Thyroid gland (tissue), 4 donors: Measurements from ENCODE around the gene MYO1A. TPM values are rescaled to one million over a fixed set of nuclear protein-coding genes. Genes with fewer than 3 reads are reported as not detected.

Experiments used
- DNase-seq, 2 donors: peaks; one replicate each; pipeline ENCODE4 v3.0.0-alpha.2; 2019
- H3K27ac ChIP-seq, 3 donors: fragments of 200-600 bp; sonication (generic); 1 replicate in 2 of 3; 2 replicates in 1 of 3; pipeline ENCODE4 v1.5.1; 2016 to 2019; ENCODE audit warnings: mild to moderate bottlenecking in 1 of 3, moderate library complexity in 1 of 3
- H3K27me3 ChIP-seq: fragments of 200-600 bp; sonication (generic); one replicate; pipeline ENCODE4 v1.5.1; 2019
- H3K36me3 ChIP-seq, 2 donors: fragments of 200-600 bp; sonication (generic); one replicate each; pipeline ENCODE4 v1.5.1; 2016 to 2019
- H3K4me1 ChIP-seq, 2 donors: fragments of 200-600 bp; sonication (generic); one replicate each; pipeline ENCODE4 v1.5.1; 2017 to 2019
- H3K4me3 ChIP-seq, 3 donors: fragments of 200-600 bp; sonication (generic); replicated peaks in 1 of 3; 1 replicate in 2 of 3; 2 replicates in 1 of 3; pipeline ENCODE4 v1.5.1; 2016; ENCODE audit warnings: mild to moderate bottlenecking in 1 of 3
- H3K9me3 ChIP-seq: fragments of 200-600 bp; sonication (generic); one replicate; pipeline ENCODE4 v1.5.1; 2017
- POLR2A ChIP-seq, 2 donors: fragments of 450-650 bp; IDR thresholded peaks; one replicate each; pipeline ENCODE4 v1.6.1; 2017; ENCODE audit warnings: antibody characterized with exemption in 2 of 2, mild to moderate bottlenecking in 2 of 2, moderate library complexity in 1 of 2
- WGBS, 2 donors: methylation state at CpG; one replicate each; pipeline ENCODE4 v1.1.5; 2017; 5-methylcytosine and 5-hydroxymethylcytosine counted together
- intact Hi-C: fragments of 100-400 bp; cut with DNase I; formaldehyde crosslinking; loops from one replicate; pipeline ENCODE4 v1.15.1; 2023
- total RNA-seq, 4 donors: library from RNA; depleted of rRNA; stranded (reverse); fragments of >200 nt; gene quantifications; one replicate each; pipeline ENCODE4 v1.2.3, GENCODE V29; 2016
- TF ChIP-seq, protein P1 (sequence below), 6 experiments: fragments of 200-600 bp in 3 of 6; fragments of 450-650 bp in 3 of 6; sonication (generic) in 3 of 6; IDR thresholded peaks; one replicate each; pipeline ENCODE4 v1.5.1; 2016 to 2019; ENCODE audit warnings: antibody characterized with exemption in 6 of 6, mild to moderate bottlenecking in 2 of 6, inconsistent platforms in 1 of 6, moderate library complexity in 1 of 6

Gene MYO1A
- total RNA-seq, 4 donors from 2014 or later: not detected

DNA sequence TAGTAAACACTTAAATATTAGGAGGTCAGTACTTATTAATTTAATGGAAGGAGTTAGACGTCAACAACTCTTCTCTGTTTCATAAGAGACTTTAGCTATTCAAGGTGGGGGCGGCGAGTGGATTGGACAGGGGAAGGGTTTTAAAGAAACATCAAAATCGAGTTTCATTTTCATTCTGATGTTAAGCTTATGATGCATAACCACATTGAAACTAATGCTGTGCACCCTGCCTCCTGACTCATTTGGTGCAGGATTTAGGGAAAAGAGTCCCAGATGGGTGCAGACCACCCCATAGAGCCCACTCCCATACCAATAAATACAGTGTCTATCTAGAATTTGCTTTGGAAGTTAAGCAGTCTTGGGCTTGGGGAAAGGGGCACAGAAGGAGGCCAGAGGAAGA, 50.9 kb downstream of the MYO1A start:
- DNase-seq: no peak
- no peak overlapping the region for H3K27ac ChIP-seq
- H3K4me1 ChIP-seq: no peaks in the 10 kb centered on the region
- no peaks in the 10 kb centered on the region for H3K27me3 ChIP-seq
- intact Hi-C loops: no loop called here
- H3K9me3 ChIP-seq: no peaks in the 10 kb centered on the region
- 68 to 81% methylated on average over 4 of the region's 4 CpGs for WGBS, 2 donors
- H3K4me3 ChIP-seq: no peak overlapping the region
- TF ChIP-seq POLR2A (IDR thresholded peaks at IDR 0.05): no peak
- TF ChIP-seq, protein P1, sequence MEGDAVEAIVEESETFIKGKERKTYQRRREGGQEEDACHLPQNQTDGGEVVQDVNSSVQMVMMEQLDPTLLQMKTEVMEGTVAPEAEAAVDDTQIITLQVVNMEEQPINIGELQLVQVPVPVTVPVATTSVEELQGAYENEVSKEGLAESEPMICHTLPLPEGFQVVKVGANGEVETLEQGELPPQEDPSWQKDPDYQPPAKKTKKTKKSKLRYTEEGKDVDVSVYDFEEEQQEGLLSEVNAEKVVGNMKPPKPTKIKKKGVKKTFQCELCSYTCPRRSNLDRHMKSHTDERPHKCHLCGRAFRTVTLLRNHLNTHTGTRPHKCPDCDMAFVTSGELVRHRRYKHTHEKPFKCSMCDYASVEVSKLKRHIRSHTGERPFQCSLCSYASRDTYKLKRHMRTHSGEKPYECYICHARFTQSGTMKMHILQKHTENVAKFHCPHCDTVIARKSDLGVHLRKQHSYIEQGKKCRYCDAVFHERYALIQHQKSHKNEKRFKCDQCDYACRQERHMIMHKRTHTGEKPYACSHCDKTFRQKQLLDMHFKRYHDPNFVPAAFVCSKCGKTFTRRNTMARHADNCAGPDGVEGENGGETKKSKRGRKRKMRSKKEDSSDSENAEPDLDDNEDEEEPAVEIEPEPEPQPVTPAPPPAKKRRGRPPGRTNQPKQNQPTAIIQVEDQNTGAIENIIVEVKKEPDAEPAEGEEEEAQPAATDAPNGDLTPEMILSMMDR (IDR thresholded peaks at IDR 0.05): no peak
- H3K36me3 ChIP-seq: peaks cover 13 to 17% of the 10 kb centered on the region in 2 donors

DNA sequence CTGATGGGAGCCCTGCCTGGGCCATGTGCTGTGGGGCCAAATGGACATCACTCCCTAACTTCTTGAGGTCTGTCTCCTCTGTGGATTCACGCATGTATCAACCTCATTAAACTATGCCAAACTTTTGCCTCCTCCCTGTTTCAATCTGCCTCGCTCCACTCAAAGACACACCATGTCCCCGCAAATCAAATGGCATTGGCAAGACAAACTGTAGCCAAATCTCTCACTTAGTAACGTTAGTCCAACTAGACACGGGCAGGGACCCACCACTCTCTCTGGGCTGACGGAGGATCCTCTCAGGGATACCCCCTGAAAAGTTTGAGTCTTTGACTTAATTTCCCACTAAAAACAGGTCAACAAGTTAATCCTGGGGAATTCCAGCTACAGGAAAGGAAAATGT, 51.6 kb downstream of the MYO1A start:
- TF ChIP-seq POLR2A (IDR thresholded peaks at IDR 0.05): no peak
- TF ChIP-seq, protein P1 (IDR thresholded peaks at IDR 0.05): no peak
- Histone ChIP-seq H3K27me3 (no peaks in the 10 kb centered on the region), H3K4me1 (no peaks in the 10 kb centered on the region), H3K9me3 (no peaks in the 10 kb centered on the region), H3K4me3 (no peak overlapping the region), H3K27ac (no peak overlapping the region), H3K36me3 (peaks cover 8 to 11% of the 10 kb centered on the region in 2 donors)
- DNase-seq: no peak
- intact Hi-C loops: no loop called here
- WGBS, 2 donors: 93 to 95% methylated on average over 6 of the region's 6 CpGs

DNA sequence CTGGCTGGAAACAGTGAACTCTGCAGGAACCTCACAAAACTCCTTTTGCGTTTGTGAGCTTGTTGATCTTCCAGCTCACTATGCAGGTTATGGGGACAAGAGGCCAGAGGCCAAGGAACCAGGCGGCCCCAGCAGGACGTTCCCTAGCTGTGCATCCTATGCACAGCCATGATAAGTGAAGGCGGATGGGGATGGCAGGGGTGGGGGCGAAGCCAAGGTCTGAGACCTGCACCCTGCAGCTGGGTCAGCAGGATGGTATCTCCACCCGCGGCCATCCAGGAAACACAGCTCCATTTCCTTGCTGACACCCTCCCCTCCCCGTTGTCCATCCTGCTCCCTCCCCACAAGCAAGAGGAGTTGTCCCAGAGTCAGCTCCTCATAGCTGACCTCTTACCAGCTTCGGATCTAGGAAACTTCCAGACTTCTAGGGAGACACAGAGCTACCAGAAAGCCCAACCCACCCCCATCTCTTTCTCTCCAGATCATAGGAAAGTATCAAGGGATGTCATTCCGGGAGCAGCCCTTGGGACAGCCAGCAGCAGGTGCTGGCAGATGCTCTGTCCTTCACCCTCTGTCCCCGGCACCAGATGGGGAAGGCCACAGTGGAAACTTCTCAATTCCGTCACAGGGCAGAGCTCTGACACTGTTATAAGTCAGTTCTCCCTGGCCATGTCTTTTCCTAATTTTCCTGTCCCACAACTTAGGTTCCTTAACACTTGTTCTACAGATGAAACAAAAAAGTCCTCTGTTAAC, 53.0 kb downstream of the MYO1A start:
- WGBS, 2 donors: 82 to 86% methylated on average over 12 of the region's 12 CpGs

DNA sequence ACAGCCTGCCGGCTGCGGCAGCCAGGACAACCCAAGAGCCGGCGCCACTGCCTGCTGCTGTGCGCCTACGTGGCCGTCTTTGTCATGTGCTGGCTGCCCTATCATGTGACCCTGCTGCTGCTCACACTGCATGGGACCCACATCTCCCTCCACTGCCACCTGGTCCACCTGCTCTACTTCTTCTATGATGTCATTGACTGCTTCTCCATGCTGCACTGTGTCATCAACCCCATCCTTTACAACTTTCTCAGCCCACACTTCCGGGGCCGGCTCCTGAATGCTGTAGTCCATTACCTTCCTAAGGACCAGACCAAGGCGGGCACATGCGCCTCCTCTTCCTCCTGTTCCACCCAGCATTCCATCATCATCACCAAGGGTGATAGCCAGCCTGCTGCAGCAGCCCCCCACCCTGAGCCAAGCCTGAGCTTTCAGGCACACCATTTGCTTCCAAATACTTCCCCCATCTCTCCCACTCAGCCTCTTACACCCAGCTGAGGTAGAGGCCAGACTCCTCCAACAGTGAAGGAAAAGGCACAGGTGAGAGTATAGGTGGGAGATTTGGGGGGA, 53.9 kb downstream of the MYO1A start:
- H3K36me3 ChIP-seq: no peaks in the 10 kb centered on the region

More for the DNA sequence above, 53.0 kb downstream of the MYO1A start:
- no peaks in the 10 kb centered on the region for H3K36me3 ChIP-seq
- DNase-seq: peak in 1 of 2 donors; percentile 22
- H3K4me3 ChIP-seq: no peak overlapping the region
- intact Hi-C loops: no loop called here
- no peaks in the 10 kb centered on the region for H3K9me3 ChIP-seq
- no peak for TF ChIP-seq POLR2A (IDR thresholded peaks at IDR 0.05)
- TF ChIP-seq, protein P1 (IDR thresholded peaks at IDR 0.05): no peak
- H3K27me3 ChIP-seq: no peaks in the 10 kb centered on the region
- H3K27ac ChIP-seq: no peak overlapping the region
- H3K4me1 ChIP-seq: no peaks in the 10 kb centered on the region

More for the DNA sequence above, 53.9 kb downstream of the MYO1A start:
- Histone ChIP-seq H3K27me3 (no peaks in the 10 kb centered on the region), H3K27ac (no peak overlapping the region), H3K9me3 (no peaks in the 10 kb centered on the region), H3K4me1 (no peaks in the 10 kb centered on the region), H3K4me3 (no peak overlapping the region)
- no peak for DNase-seq
- WGBS, 2 donors: 88 to 93% methylated on average over 10 to 11 of the region's 11 CpGs
- TF ChIP-seq POLR2A (IDR thresholded peaks at IDR 0.05): no peak
- TF ChIP-seq, protein P1 (IDR thresholded peaks at IDR 0.05): no peak
- intact Hi-C loops: no loop called here
